Naive B cell (primary cell): ENCODE results near the gene ZIC4. TPM values are rescaled to one million over a fixed set of nuclear protein-coding genes. Genes with fewer than 3 reads are reported as not detected.

Experiments
- ATAC-seq, 2 donors: fragments of 150-1000 bp; cut with Tn5 transposase; 2 replicates each; pipeline ENCODE4 v1.10.0; 2021; ENCODE audit warnings: low read depth in 2 of 2, mild to moderate bottlenecking in 2 of 2, moderate library complexity in 2 of 2
- DNase-seq: peaks from one replicate; pipeline ENCODE4 v3.0.0; 2022
- H3K27ac Mint-ChIP-seq, 6 donors: one replicate each; pipeline ENCODE4 v1.8.0; 2020 to 2022; ENCODE audit warnings: mild to moderate bottlenecking in 6 of 6, mixed read lengths in 6 of 6, moderate library complexity in 5 of 6, inconsistent platforms in 2 of 6
- H3K27me3 Mint-ChIP-seq, 3 donors: one replicate each; pipeline ENCODE4 v1.8.0; 2021 to 2022; ENCODE audit warnings: mixed read lengths in 3 of 3, mild to moderate bottlenecking in 1 of 3
- H3K36me3 Mint-ChIP-seq, 2 donors: one replicate each; pipeline ENCODE4 v1.8.0; 2020 to 2022; ENCODE audit warnings: mixed read lengths in 2 of 2, inconsistent platforms in 1 of 2, mild to moderate bottlenecking in 1 of 2
- H3K4me1 Mint-ChIP-seq, 3 donors: one replicate each; pipeline ENCODE4 v1.8.0; 2020 to 2022; ENCODE audit warnings: mixed read lengths in 3 of 3, inconsistent platforms in 1 of 3, mild to moderate bottlenecking in 1 of 3, moderate library complexity in 1 of 3
- H3K4me3 Mint-ChIP-seq, 8 donors: one replicate each; pipeline ENCODE4 v1.8.0; 2020 to 2022; ENCODE audit warnings: mild to moderate bottlenecking in 8 of 8, mixed read lengths in 8 of 8, moderate library complexity in 8 of 8, inconsistent platforms in 2 of 8
- H3K9me3 Mint-ChIP-seq, 7 donors: one replicate each; pipeline ENCODE4 v1.8.0; 2020 to 2022; ENCODE audit warnings: mixed read lengths in 7 of 7, mild to moderate bottlenecking in 5 of 7, inconsistent platforms in 2 of 7, moderate library complexity in 1 of 7
- polyA plus RNA-seq, 6 donors: library from polyadenylated mRNA; unstranded; fragments of 300-500 nt; fragmentation: Illumina TruSeq; gene quantifications; one replicate each; pipeline ENCODE4 v1.2.3, GENCODE V29; 2021; ENCODE audit warnings: low read depth in 6 of 6

The ZIC4 gene
- polyA plus RNA-seq, 6 donors from 2014 or later = not detected

GRCh38 chr3:147380387-147380951 lies 25.9 kb downstream of the ZIC4 start:
- Mint-ChIP-seq H3K9me3 (peaks cover 2 to 52% (median 10%) of the 10 kb centered on the region in 7 donors), H3K27me3 (peaks cover 66 to 82% (median 72%) of the 10 kb centered on the region in 3 donors), H3K4me1 (no peaks in the 10 kb centered on the region), H3K36me3 (peaks cover 0 to 9% of the 10 kb centered on the region in 2 donors), H3K27ac (peak overlapping the region in 1 of 6 donors; percentile 53), H3K4me3 (no peak overlapping the region)
- ATAC-seq (no peak), DNase-seq (no peak)

GRCh38 chr3:147379651-147380050 lies 26.7 kb downstream of the ZIC4 start:
- H3K4me3 Mint-ChIP-seq = no peak overlapping the region
- no peaks in the 10 kb centered on the region for H3K4me1 Mint-ChIP-seq
- H3K27me3 Mint-ChIP-seq = peaks cover 60 to 80% (median 68%) of the 10 kb centered on the region in 3 donors
- DNase-seq (no peak), ATAC-seq (no peak)
- H3K36me3 Mint-ChIP-seq = peaks cover 0 to 9% of the 10 kb centered on the region in 2 donors
- H3K9me3 Mint-ChIP-seq = peaks cover 0 to 52% (median 10%) of the 10 kb centered on the region in 7 donors
- no peak overlapping the region for H3K27ac Mint-ChIP-seq

GRCh38 chr3:147377412-147378367 lies 28.7 kb downstream of the ZIC4 start:
- Mint-ChIP-seq H3K27me3 (peaks cover 60 to 80% (median 67%) of the 10 kb centered on the region in 3 donors), H3K4me3 (no peak overlapping the region), H3K9me3 (peaks cover 2 to 51% (median 8%) of the 10 kb centered on the region in 7 donors)

GRCh38 chr3:147373301-147373700 lies 33.0 kb downstream of the ZIC4 start:
- no peak overlapping the region for H3K27ac Mint-ChIP-seq
- no peaks in the 10 kb centered on the region for H3K4me1 Mint-ChIP-seq
- ATAC-seq (no peak), DNase-seq (no peak)
- peaks cover 50 to 83% (median 76%) of the 10 kb centered on the region in 3 donors for H3K27me3 Mint-ChIP-seq
- no peak overlapping the region for H3K4me3 Mint-ChIP-seq
- H3K9me3 Mint-ChIP-seq = peaks cover 0 to 49% (median 9%) of the 10 kb centered on the region in 7 donors
- H3K36me3 Mint-ChIP-seq = peaks cover 9 to 11% of the 10 kb centered on the region in 2 donors

More at GRCh38 chr3:147377412-147378367, 28.7 kb downstream of the ZIC4 start:
- H3K36me3 Mint-ChIP-seq = peaks cover 0 to 9% of the 10 kb centered on the region in 2 donors
- DNase-seq (no peak), ATAC-seq (no peak)
- no peaks in the 10 kb centered on the region for H3K4me1 Mint-ChIP-seq
- peak overlapping the region in 1 of 6 donors; percentile 76 for H3K27ac Mint-ChIP-seq

GRCh38 chr3:147372525-147373027 lies 33.8 kb downstream of the ZIC4 start:
- ATAC-seq (no peak), DNase-seq (no peak)
- Mint-ChIP-seq H3K27ac (no peak overlapping the region), H3K27me3 (peaks cover 44 to 83% (median 76%) of the 10 kb centered on the region in 3 donors), H3K4me1 (no peaks in the 10 kb centered on the region), H3K9me3 (peaks cover 0 to 46% (median 8%) of the 10 kb centered on the region in 7 donors), H3K4me3 (no peak overlapping the region), H3K36me3 (peaks cover 2 to 11% of the 10 kb centered on the region in 2 donors)

GRCh38 chr3:147371771-147372340 lies 34.5 kb downstream of the ZIC4 start:
- Mint-ChIP-seq H3K36me3 (peaks cover 0 to 11% of the 10 kb centered on the region in 2 donors), H3K9me3 (peaks cover 0 to 39% (median 8%) of the 10 kb centered on the region in 7 donors), H3K4me1 (no peaks in the 10 kb centered on the region), H3K27ac (no peak overlapping the region), H3K4me3 (no peak overlapping the region), H3K27me3 (peaks cover 36 to 77% (median 72%) of the 10 kb centered on the region in 3 donors)
- ATAC-seq = no peak
- DNase-seq = no peak

GRCh38 chr3:147371140-147371539 lies 35.2 kb downstream of the ZIC4 start:
- Mint-ChIP-seq H3K27me3 (peaks cover 32 to 72% (median 72%) of the 10 kb centered on the region in 3 donors), H3K27ac (no peak overlapping the region), H3K36me3 (peaks cover 0 to 11% of the 10 kb centered on the region in 2 donors), H3K9me3 (peaks cover 0 to 39% (median 8%) of the 10 kb centered on the region in 7 donors), H3K4me3 (no peak overlapping the region), H3K4me1 (no peaks in the 10 kb centered on the region)
- ATAC-seq = no peak
- no peak for DNase-seq

- peaks cover 0 to 39% (median 8%) of the 10 kb centered on the region in 7 donors for H3K9me3 Mint-ChIP-seq
- H3K36me3 Mint-ChIP-seq = peaks cover 0 to 11% of the 10 kb centered on the region in 2 donors
- H3K27me3 Mint-ChIP-seq = peaks cover 32 to 77% (median 74%) of the 10 kb centered on the region in 3 donors
- H3K27ac Mint-ChIP-seq = no peak overlapping the region
- H3K4me3 Mint-ChIP-seq = peak overlapping the region in 1 of 8 donors; percentile 15
- H3K4me1 Mint-ChIP-seq = no peaks in the 10 kb centered on the region
- no peak for DNase-seq
- ATAC-seq = no peak
Measured at GRCh38 chr3:147370349-147370748, 36.0 kb downstream of the ZIC4 start.

- Mint-ChIP-seq H3K27me3 (peaks cover 34 to 79% (median 78%) of the 10 kb centered on the region in 3 donors), H3K36me3 (peaks cover 6 to 11% of the 10 kb centered on the region in 2 donors)
Measured at GRCh38 chr3:147369661-147370123, 36.7 kb downstream of the ZIC4 start.

GRCh38 chr3:147369231-147369630 lies 37.1 kb downstream of the ZIC4 start:
- H3K4me3 Mint-ChIP-seq = no peak overlapping the region
- DNase-seq (no peak), ATAC-seq (no peak)
- peaks cover 31 to 79% (median 78%) of the 10 kb centered on the region in 3 donors for H3K27me3 Mint-ChIP-seq
- H3K4me1 Mint-ChIP-seq = no peaks in the 10 kb centered on the region
- no peak overlapping the region for H3K27ac Mint-ChIP-seq
- H3K36me3 Mint-ChIP-seq = peaks cover 11% of the 10 kb centered on the region in 2 donors
- H3K9me3 Mint-ChIP-seq = peaks cover 6 to 46% (median 10%) of the 10 kb centered on the region in 7 donors

More at GRCh38 chr3:147369661-147370123, 36.7 kb downstream of the ZIC4 start:
- Mint-ChIP-seq H3K27ac (peak overlapping the region in 1 of 6 donors; percentile 66), H3K4me1 (no peaks in the 10 kb centered on the region), H3K4me3 (no peak overlapping the region), H3K9me3 (peaks cover 4 to 45% (median 9%) of the 10 kb centered on the region in 7 donors)
- ATAC-seq (no peak), DNase-seq (no peak)

- peak overlapping the region in 1 of 6 donors; percentile 66 for H3K27ac Mint-ChIP-seq
- H3K9me3 Mint-ChIP-seq = peaks cover 6 to 46% (median 10%) of the 10 kb centered on the region in 7 donors
- DNase-seq (no peak), ATAC-seq (no peak)
- no peak overlapping the region for H3K4me3 Mint-ChIP-seq
- peaks cover 11 to 12% of the 10 kb centered on the region in 2 donors for H3K36me3 Mint-ChIP-seq
- H3K4me1 Mint-ChIP-seq = no peaks in the 10 kb centered on the region
- H3K27me3 Mint-ChIP-seq = peaks cover 29 to 78% (median 75%) of the 10 kb centered on the region in 3 donors
Measured at GRCh38 chr3:147368561-147369221, 37.7 kb downstream of the ZIC4 start.

GRCh38 chr3:147368151-147368550 lies 38.2 kb downstream of the ZIC4 start:
- DNase-seq (no peak), ATAC-seq (no peak)
- no peaks in the 10 kb centered on the region for H3K4me1 Mint-ChIP-seq
- no peak overlapping the region for H3K4me3 Mint-ChIP-seq
- peaks cover 6 to 42% (median 8%) of the 10 kb centered on the region in 7 donors for H3K9me3 Mint-ChIP-seq
- peaks cover 29 to 72% (median 70%) of the 10 kb centered on the region in 3 donors for H3K27me3 Mint-ChIP-seq
- H3K36me3 Mint-ChIP-seq = peaks cover 11 to 12% of the 10 kb centered on the region in 2 donors
- no peak overlapping the region for H3K27ac Mint-ChIP-seq
